ENCODE data around the gene C3orf52.

DNA sequence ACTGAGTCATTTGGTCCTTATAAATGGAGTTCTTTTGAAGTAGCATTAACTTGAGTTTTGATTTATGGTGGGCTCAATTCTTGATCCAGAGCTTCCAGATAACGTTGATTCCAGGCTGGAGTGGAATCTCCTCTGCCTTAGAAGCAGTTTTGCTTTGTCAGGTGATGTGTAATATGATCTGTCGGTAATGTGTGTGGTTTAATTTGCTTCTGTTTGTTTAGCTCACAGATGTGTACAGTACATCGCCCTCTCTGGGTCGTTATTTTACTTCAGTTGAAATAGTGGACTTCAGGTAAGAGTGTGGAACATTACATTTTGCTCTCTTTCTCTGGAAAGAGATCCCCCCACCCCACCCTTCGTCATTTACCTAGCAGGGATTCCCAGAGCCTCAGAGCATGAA, 23.1 kb downstream of the C3orf52 start:
- no peak for TF ChIP-seq CTCF (IDR thresholded peaks at IDR 0.05; ENCODE audit: borderline replicate concordance, extremely low read depth, low read length, poor library complexity, severe bottlenecking)
- no peak for TF ChIP-seq EZH2 (IDR thresholded peaks at IDR 0.05; ENCODE audit: borderline replicate concordance, low read depth, low read length, severe bottlenecking)
